Psoas muscle (tissue), 8 donors: Measurements from ENCODE around the gene GBP1. TPM values are rescaled to one million over a fixed set of nuclear protein-coding genes. Genes with fewer than 3 reads are reported as not detected.

ENCODE experiments used
- ATAC-seq, 4 donors: fragments of 200-7000 bp; cut with Tn5 transposase; one replicate each; pipeline ENCODE4 v1.9.1; 2020; ENCODE audit warnings: moderate library complexity in 3 of 4, mild to moderate bottlenecking in 2 of 4
- DNase-seq, 2 donors: peaks; one replicate each; pipeline ENCODE4 v3.0.0-alpha.2; 2020
- H3K27ac ChIP-seq: fragments of 200-600 bp; one replicate; pipeline ENCODE4 v1.8.0; 2022
- H3K27me3 ChIP-seq, 3 donors: fragments of 200-600 bp in 1 of 3; one replicate each; pipeline versions ENCODE4 v1.6.1 to v1.8.0; 2013 to 2022; ENCODE audit warnings: low read length in 2 of 3, mild to moderate bottlenecking in 2 of 3, moderate library complexity in 1 of 3; ENCODE audit not compliant: insufficient read depth in 3 of 3
- H3K36me3 ChIP-seq, 2 donors: fragments of 200-600 bp in 1 of 2; one replicate each; pipeline versions ENCODE4 v1.6.1 to v1.8.0; 2013 to 2022; ENCODE audit warnings: low read depth in 1 of 2, mild to moderate bottlenecking in 1 of 2, moderate library complexity in 1 of 2; ENCODE audit not compliant: insufficient read depth in 1 of 2
- H3K4me1 ChIP-seq: fragments of 200-600 bp; one replicate; pipeline ENCODE4 v1.8.0; 2022
- H3K4me3 ChIP-seq: fragments of 200-600 bp; one replicate; pipeline ENCODE4 v1.8.0; 2022; ENCODE audit warnings: mild to moderate bottlenecking
- H3K9me3 ChIP-seq: fragments of 200-600 bp; one replicate; pipeline ENCODE4 v1.8.0; 2022
- WGBS, 3 donors: extraction: QIAGEN DNeasy Blood & Tissue Kit; methylation state at CpG; one replicate each; pipeline versions ENCODE4 v1.1.6 to v1.1.7; 2013; 5-methylcytosine and 5-hydroxymethylcytosine counted together
- intact Hi-C, 2 donors: fragments of 100-400 bp; cut with DNase I; formaldehyde crosslinking; loops; one replicate each; pipeline versions ENCODE4 v1.11.0 to v1.14.2; 2022
- polyA plus RNA-seq, 3 donors: library from polyadenylated mRNA; stranded (reverse); fragments of 200-250 nt; gene quantifications; one replicate each; pipeline ENCODE4 v1.2.3, GENCODE V29; 2013
- total RNA-seq, 4 donors: library from RNA; stranded (reverse); fragmentation: NEBNext Ultra II Directional in 2 of 4; extraction: Animal tissue kit (Norgen Biotek cat#: 25700) in 2 of 4; gene quantifications; one replicate each; pipeline versions ENCODE4 v1.2.1 to v1.2.4, GENCODE V29; 2021 to 2023
- TF ChIP-seq, protein P1 (sequence below): fragments of 200-600 bp; IDR thresholded peaks from one replicate; pipeline ENCODE4 v1.8.0; 2022; ENCODE audit warnings: antibody characterized with exemption
- donor health status: healthy with polysubstance abuse.
- donor health status: DM: no; HTN: no; CAD: no; lungs with moderate emphysema.
- donor health status: Bipolar disorder and iron deficiency.
- donor health status: healthy.
- donor health status: DM: yes; HTN: yes; CAD: no.
- donor health status: DM: no; HTN: no; CAD: no.
- donor health status: DM: no; HTN: no; CAD: no.
- donor health status: DM: yes; HTN: yes; CAD: no.

GBP1 gene
- total and polyA plus RNA-seq, 7 donors = 1.7 to 4.1 (median 3.3) TPM

DNA sequence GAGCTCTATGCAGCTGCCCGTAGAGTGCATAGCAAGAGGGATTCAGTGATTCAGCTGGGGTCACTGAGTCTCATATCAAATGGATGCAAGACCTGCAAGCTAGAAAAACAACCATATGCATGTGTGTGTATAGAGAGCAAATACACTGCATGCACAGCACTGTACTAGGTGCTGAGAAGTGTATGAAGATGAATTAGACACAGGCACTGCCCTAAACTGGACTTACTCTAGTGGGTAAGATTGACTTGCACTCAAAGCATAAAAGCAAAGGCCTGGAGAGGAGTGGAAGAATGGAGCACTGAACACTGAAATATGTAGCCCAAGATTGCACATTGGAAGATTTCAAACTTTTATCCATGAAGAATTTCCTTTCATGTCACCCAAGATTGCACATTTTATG lies 5.5 kb upstream of the GBP1 start:
- H3K9me3 ChIP-seq = no peaks in the 10 kb centered on the region
- H3K4me1 ChIP-seq = no peaks in the 10 kb centered on the region
- ATAC-seq = no peak
- H3K27me3 ChIP-seq = no peaks in the 10 kb centered on the region
- TF ChIP-seq, protein P1, sequence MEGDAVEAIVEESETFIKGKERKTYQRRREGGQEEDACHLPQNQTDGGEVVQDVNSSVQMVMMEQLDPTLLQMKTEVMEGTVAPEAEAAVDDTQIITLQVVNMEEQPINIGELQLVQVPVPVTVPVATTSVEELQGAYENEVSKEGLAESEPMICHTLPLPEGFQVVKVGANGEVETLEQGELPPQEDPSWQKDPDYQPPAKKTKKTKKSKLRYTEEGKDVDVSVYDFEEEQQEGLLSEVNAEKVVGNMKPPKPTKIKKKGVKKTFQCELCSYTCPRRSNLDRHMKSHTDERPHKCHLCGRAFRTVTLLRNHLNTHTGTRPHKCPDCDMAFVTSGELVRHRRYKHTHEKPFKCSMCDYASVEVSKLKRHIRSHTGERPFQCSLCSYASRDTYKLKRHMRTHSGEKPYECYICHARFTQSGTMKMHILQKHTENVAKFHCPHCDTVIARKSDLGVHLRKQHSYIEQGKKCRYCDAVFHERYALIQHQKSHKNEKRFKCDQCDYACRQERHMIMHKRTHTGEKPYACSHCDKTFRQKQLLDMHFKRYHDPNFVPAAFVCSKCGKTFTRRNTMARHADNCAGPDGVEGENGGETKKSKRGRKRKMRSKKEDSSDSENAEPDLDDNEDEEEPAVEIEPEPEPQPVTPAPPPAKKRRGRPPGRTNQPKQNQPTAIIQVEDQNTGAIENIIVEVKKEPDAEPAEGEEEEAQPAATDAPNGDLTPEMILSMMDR = no peak
- WGBS, 3 donors = 36 to 38% (median 37%) methylated on average over 1 of the region's 1 CpG
- H3K36me3 ChIP-seq = no peaks in the 10 kb centered on the region
- peak overlapping the region; percentile 55 for H3K4me3 ChIP-seq
- intact Hi-C loops = no loop called here
- no peak for DNase-seq
- H3K27ac ChIP-seq = no peak overlapping the region

DNA sequence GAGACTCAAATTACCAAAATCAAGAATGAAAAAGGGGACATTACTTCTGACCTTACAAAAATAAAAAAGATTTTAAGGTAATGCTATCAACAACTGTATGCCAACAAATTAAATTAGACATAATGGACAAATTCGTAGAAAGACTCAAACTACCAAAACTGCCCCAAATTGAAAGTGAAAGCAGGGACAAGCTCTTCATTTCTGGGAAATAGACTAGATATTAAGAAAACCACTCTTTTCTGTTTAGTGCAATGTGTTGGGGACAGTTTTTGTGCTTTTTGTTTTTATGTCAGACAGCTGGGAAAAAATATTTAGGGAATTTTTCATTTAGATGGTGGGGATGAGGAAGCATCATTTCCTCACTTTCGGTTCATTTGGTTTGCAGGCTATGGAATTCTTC lies 4.9 kb upstream of the GBP1 start:
- 14 to 25% (median 15%) methylated on average over 2 of the region's 2 CpGs for WGBS, 3 donors
- peak overlapping the region; percentile 55 for H3K4me3 ChIP-seq
- no peaks in the 10 kb centered on the region for H3K36me3 ChIP-seq
- DNase-seq = no peak
- no peaks in the 10 kb centered on the region for H3K9me3 ChIP-seq
- intact Hi-C loops = loop anchor here in 1 of 2 donors (5.0 kb wide), 1 partner anchor 47 kb away; no protein-coding TSS in a partner anchor
- ATAC-seq = no peak
- H3K27me3 ChIP-seq = no peaks in the 10 kb centered on the region
- peak overlapping the region; percentile 39 for H3K27ac ChIP-seq
- no peaks in the 10 kb centered on the region for H3K4me1 ChIP-seq
- TF ChIP-seq, protein P1 = no peak

DNA sequence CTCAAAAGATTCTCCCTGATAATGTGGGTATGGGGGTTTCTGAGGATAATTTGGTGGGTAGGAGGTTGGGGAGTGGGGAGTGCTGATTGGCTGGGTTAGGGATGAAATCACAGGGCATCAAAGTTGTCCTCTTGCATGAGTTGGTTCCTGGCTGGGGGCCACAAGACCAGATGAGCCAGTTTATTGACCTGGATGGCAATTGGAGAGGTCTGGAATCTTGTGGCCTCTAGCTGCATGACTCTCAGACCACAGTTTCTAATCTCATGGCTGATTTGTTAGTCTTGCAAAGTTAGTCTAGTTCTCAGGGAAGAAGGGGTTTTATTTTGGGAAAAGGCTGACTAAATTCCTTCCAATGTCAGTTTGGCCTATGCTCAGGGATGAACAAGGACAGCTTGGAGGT lies 3.3 kb upstream of the GBP1 start:
- H3K36me3 ChIP-seq = no peaks in the 10 kb centered on the region
- no peak overlapping the region for H3K27ac ChIP-seq
- intact Hi-C loops = loop anchor here in 1 of 2 donors (5.0 kb wide), 1 partner anchor 49 kb away; no protein-coding TSS in a partner anchor

DNA sequence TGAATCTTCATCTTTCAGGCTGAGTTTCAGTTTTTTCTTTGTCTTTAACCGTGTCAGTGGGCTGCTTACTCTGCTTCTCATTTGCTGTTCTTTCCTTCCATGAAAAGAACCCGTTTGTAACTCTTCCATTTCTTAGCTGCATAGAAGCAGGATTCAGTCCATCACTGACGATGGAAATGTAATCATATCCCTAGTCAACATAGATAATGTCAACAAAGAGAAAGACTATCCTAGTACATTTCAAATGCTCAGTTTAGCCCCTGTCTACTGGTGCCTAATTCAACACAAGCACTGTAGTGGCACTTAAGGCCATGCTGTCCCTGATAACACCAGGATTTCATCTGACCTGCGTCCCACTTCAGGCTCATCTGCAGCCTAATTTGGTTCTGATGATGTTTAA lies 376 bp downstream of the GBP1 start:
- peaks cover 4% of the 10 kb centered on the region for H3K4me1 ChIP-seq
- intact Hi-C loops = loop anchor here in 1 of 2 donors (5.0 kb wide), 1 partner anchor 53 kb away; no protein-coding TSS in a partner anchor

More for the DNA sequence above, 3.3 kb upstream of the GBP1 start:
- Histone ChIP-seq H3K27me3 (no peaks in the 10 kb centered on the region), H3K4me3 (no peak overlapping the region), H3K4me1 (no peaks in the 10 kb centered on the region), H3K9me3 (no peaks in the 10 kb centered on the region)
- ATAC-seq = no peak
- DNase-seq = no peak
- TF ChIP-seq, protein P1 = no peak

More for the DNA sequence above, 376 bp downstream of the GBP1 start:
- TF ChIP-seq, protein P1 = no peak
- Histone ChIP-seq H3K36me3 (peaks cover 0 to 6% of the 10 kb centered on the region in 2 donors), H3K4me3 (peak overlapping the region; percentile 59), H3K27me3 (no peaks in the 10 kb centered on the region), H3K9me3 (no peaks in the 10 kb centered on the region), H3K27ac (peak overlapping the region; percentile 66)
- ATAC-seq (peak in 2 of 4 donors; percentile 27 to 55), DNase-seq (no peak)
- 3 to 4% (median 4%) methylated on average over 4 of the region's 4 CpGs for WGBS, 3 donors
